GM19099 (cell line): ENCODE measurements around the gene TMEM51.

Experiments used
- POLR2A ChIP-seq: IDR thresholded peaks from 3 replicates; pipeline ENCODE4 v1.6.1; 2011; ENCODE audit warnings: low read depth; ENCODE audit not compliant: insufficient read length; ENCODE audit errors: extremely low read depth

The TMEM51 gene

DNA sequence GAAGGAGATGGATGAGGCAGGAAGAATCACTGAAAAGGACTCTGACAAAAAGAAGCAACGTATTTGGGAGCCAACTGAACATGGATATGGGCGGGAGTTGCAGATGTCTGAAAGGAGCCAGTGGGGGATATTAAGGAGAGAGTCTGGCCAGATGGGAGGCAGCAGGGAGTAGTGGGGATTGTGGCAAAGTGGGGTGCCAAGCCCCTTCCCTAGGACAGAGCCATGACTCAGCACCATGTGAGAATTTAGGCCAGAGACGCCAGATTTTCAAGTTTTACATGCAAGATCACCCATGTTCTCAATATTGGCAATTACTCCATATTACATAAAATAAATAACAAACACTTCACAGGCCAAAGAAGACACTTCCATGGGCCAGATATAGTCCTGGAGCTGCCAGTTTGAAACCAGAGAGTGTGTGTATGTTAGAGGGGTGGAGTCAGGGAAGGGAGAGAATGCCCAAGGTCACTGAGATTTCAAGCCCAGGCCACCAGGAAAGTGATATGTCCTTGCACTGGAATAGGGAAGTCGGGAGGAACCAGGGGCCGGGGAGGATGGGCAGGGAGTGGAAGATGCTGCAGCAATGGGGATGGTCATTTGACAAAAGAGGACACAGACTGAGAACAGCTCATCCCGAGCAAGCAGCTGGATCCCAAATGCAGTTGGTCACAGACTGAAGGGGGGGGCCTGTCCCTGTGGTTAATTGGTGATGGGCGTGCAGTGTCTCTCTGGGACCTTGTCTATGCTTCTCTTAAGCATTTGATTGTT is 23.5 kb downstream of the TMEM51 start:
- no peak for TF ChIP-seq POLR2A

DNA sequence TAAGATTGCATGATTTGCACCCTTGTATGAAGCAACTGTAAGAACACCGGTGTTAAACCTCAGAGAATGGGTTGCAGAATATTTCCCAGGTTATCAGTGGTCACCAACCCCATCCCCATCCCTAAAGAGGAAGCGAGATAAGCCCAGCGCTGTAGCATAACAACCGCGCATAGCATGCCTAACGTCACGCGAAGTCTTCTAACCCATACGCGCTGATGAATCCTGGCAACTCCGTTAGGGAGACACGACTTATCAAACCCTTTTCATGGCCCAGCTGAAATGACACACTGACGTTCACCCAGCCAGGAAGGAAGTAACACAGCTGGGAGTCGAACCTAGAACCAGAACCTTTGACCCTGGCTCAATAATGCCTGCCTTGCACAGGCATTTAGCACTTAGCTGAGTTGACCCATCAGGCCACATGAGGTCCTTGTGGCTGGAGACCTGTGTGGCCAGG is 24.2 kb downstream of the TMEM51 start:
- no peak for TF ChIP-seq POLR2A

DNA sequence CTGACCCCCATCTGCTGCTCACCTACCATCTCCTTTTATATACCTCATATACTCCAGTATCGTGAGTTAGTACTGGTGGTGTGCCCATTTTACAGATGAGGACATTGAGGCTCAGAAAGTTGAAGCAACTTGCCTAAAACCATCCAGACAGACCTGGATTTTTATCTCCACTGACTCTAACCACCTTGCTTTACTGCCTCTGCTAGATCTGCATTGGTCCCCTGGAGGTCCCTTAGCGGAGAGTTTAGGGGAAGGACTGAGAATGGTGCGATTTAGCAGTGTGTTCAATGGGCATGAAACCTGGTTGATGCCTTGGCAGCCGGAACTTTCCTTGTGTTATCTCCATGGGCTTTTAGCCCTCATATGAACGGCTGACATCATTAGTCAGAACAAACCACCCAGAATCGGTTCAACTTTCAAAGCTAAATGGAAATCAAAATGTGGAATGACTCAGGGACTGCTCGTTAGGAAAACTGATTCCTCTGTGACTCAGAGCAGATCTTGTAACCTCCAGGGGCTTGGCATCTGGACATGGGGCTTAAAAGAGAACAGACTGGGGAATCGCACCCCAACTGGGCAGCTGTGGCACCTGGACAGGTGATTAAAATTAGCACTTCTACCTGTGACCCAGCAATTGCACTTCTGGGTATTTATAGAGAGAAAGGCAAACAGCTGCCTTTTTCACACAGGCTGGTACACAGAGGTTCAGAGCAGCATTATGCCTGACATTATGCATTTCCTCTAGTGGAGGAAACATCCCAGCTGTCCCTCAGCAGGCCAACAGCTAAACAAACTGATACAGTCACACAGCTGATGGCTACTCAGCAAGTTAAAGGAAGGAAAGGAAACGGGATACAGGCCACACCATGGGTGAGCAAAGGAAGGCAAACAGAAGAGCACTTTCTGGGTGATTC is 25.3 kb downstream of the TMEM51 start:
- TF ChIP-seq POLR2A, result no peak

DNA sequence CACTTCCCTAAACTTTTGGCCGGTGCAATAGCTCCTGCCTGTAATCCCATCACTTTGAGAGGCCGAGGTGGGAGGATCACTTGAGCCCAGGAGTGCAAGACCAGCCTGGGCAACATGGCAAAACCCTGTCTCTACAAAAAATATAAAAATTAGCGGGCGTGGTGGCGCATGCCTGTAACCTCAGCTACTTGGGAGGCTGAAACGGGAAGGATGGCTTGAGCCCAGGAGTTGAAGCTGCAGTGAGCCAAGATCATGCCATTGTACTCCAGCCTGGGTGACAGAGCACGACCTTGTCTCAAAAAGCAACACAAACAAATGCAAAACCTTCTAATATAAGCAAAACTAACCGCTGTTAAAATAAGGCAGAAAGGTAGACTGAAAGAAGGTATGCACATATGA is 25.9 kb downstream of the TMEM51 start:
- no peak for TF ChIP-seq POLR2A

DNA sequence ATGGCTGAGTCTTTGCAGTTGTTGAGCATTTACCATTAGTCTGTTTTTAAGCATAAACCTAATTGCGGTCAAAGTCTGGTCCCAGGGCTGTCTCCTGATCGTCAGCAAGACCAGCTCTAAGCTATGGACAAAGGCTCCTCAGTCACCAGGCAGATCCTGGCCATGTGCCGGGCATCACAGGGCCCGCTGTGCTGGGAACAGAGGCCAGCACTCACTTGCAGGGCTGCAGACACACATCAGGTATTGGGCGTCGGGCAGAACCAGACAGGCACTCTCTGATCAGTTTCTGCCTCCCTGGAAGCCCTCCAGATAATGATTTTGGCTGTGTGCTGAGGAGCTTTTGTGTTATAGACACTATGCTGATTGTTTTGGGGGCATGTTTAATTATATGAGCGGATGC is 26.6 kb downstream of the TMEM51 start:
- TF ChIP-seq POLR2A, result no peak

DNA sequence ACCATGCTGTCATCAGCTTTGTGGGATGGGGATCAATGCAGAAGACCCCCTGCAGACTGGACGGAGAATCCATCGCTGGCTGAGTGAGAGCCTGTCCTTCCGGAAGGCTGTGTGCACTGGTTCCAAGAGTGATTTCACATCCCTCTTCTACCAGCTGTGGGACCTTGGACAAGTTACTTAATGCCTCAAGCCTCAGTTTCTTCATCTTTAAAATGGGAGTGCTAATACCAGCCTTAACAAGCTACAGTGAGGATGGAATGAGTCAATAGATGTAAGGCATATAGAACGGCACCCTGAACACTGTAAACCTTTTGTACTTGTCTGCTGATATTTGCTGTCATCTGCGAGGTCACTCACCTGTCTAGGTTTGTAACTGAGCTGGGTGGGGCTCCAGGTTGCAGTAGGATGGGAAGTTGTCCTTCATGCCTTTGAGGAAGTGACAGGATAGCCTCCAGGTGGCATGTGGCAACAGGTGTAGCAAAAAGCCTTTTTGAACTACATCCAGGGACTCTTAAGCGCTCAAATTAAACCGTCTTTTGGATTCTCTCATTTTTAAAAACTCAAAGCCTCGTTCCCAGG is 27.5 kb downstream of the TMEM51 start:
- no peak for TF ChIP-seq POLR2A

DNA sequence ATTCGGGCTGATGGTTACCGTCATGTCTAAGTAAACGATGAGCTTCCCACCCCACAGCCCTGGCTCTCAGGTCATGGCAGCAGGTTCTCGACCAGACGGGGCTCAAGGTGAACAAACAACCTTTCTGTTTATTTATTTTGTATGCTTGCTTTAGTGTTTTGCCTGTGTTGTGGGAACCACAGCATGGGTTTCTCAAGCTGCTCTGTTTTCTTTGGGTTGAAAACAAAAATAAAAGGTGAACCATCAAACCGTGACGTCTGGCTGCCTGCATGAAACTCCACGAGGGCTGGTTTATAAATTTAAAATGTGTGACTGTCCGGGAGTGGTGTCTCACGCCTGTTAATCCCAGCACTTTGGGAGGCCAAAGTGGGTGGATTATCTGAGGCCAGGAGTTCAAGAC is 28.0 kb downstream of the TMEM51 start:
- TF ChIP-seq POLR2A, result no peak

DNA sequence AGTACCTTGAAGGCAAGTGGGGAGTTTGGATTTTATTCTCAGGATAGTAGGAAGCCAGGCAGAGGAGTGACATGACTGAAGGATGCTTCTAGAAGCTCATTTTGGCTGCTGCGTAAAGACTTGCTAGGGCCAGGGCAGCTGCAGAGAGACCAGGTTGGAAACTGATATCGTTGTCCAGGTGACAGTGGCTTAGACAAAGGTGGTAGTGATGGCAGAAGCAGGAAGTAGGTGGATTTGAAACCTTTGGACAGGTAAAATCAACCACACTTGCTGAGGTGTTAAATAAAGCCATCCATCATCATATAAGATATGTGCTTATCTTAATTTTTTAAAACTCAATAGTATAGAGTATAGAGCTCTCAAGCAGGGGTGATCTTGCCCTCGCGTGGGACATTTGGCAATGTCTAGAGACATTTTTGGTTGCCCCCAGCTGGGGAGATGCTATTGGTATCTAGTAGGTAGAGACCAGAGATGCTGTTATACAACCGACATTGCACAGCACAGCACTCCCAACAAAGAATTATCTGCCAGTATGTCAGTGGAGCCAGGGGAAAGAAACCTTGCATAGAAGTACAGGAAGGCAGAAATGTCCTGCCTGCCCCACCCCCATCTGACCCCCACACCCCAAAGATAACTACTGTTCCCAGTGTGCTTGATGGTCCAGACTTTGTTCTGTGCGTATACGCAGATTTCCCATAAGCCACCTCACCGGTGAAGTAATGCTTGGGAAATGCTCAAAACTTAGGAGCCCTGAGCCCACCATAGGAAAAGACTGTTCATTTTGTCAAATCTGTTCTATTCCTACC is 31.1 kb downstream of the TMEM51 start:
- no peak for TF ChIP-seq POLR2A

DNA sequence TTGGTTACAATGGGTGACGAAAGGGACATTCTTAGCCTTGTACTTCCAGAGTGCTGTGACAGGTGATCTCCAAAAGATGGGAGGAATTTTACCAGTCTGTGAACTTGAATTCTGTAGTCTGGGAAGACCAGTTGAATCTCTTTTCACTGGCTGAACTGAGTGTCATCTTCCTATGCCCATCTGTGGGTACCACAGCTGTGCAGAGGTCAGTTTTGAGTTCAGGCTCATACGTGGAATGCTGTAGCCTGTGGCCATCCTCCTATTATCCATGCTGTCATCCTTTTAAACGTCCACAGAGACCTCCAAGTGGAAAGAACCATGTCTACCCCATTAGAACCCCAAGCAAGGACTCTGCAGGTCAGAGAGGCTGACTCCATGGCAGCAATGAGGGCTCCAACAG is 32.1 kb downstream of the TMEM51 start:
- TF ChIP-seq POLR2A, result no peak

DNA sequence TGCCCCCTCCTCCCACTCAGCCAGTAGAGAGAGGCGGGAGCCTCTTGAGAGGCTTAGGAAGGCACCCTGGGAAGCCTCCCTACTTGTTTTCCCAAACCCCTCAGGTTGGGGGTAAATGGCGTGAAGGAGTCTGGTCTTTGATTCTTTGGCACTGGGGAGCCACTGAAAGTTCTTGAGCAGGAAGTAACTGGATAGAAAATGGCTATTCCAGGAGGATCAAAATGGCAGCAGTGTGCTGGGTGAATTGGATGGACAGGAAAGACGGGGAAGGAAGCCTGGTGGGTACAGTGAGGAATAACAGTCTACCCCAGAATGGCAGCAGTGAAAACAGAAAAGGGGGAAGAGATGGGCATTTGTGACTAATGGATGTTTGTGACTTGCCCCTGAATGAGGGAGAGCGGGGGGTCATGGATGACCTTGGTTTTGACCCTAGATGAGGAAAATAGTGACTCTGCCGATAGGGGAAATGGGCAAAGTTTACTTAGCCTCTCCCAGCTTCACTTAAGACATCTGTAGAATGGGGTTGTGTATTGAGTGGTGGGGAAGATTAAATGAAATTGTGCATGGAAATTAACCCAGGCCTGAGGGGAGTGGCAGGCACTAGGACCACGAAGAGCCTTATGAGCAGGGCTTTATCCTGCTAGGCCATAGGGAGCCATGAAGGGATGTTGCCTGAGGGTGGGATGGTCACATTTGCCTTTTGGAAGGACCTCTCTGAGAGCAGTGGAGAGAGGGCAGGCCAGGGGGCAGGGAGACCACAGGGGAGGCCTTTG is 32.7 kb downstream of the TMEM51 start:
- TF ChIP-seq POLR2A, result no peak

DNA sequence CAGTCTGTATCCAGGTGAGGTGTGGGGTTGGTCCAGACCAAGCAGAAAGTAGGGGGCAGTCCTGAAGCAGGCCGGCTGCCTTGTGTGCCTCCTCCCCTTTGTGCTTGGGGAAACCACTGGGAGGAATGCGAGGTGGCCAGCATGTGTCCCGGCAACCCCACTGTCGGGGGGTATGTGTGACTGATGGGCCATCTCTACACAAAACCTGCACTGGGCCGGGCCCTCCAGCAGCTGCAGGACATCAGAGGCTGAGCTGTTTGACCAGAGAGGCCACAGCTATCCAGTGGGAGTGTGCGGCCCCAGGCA is 33.3 kb downstream of the TMEM51 start:
- no peak for TF ChIP-seq POLR2A

DNA sequence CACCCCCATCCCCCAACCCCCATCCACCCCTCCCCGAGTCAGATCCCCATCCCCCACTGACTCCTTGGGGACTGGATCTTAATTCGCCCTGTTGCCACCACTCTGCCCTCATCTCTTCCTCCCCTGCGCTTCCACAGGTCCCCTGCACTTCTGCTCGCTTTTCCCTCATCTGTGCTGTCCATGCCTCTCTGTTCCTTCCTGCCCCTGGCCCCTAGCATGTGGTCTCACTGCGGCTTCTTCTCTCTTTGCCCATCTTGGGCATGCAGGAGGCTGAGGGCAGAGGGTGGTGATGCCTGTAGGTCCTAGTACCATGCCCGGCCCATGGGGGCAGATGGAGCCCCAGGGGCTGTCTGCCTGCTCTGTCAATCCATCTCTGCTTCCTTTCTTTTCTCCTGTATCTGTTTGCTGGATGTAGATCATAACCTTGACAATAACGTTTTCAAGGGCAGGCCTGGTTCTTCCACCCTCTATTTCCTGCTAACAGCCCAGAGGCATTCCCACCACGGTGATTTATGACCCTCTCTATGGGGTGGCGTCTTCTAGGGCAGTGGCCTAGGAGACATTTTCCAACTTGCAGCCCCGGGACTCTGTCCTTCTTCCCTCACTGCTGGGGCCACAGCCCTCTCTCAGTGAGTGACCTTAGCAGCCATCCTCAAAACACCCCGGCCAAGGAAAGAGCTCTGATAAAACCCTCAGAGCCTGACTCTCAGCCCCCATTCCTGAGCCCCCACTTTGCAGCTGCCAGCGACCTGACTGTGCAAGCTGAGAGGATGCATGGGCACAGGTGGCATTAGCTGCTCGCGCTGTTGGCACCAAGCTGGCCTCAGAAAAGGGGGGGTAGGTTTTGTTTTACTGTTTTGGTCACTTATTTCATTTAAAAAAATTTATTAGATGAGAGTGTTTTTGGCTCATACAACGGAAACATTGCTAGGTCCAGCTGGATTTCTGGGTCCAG is 33.9 kb downstream of the TMEM51 start:
- TF ChIP-seq POLR2A, result no peak

DNA sequence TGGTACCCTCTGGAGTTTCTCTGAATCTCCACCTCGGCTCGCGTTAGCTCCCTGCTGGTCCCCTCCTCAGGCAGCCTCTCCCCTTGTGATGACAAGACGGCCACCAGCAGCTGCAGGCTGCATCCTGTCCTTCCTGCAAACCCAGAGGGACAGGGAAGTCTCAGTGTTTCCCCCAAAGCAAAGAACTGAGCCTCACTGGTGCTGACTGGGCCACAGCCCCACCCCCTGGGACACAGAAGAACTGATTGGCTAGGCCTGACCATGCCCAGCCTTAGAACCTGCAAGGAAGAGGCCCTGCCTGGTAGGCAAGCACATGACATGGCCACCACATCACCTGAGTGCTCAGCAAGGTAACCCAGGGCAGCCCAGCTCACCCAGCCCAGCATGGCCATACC is 34.6 kb downstream of the TMEM51 start:
- no peak for TF ChIP-seq POLR2A

DNA sequence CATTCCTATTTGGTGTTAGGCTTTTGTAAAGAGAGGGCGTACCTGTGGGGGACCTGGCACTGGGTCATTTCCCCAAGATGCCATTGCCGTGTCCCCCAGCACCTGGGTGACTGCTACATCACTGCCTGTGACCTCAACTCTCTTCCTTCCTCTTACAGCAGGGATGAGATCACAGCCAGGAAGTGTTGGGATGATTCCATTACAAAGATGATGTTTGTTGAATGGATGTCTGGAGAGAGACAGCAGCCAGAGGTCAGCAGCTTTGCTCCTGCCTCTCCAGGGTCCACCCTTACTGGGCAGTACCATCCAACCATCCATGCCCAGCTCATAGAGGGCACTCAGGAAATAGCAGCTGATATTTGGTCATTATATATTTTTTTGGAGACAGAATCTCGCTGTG is 35.1 kb downstream of the TMEM51 start:
- TF ChIP-seq POLR2A, result no peak
